Measurements from ENCODE around the gene HSD3B2.
A peak's percentile ranks its signal among the peaks of the same experiment; 100 is the strongest.

HSD3B2 gene

DNA sequence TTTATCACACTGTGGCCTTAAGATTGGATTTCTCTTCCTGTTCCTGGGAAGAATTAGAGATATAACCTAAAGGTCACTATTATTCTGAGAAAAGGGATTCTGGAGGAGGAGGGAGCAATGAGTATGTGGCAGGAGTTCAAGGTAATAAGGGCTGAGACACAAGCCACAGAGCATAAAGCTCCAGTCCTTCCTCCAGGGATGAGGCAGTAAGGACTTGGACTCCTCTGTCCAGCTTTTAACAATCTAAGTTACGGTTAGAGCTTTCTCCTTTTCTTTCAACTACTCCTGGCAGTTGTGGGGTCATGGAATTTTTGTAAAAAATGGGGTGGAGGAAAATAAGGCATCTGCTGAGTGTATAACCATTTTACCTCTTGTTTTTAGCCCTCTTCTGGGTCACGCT lies at the start of gene HSD3B2:
HSD3B2 (plus strand) TSS at position 201 of the 400 bp plus-strand sequence. CDS start 270 bp downstream, outside the sequence.
- DNase-seq (ENCODE audit: low read depth): no peak
- no peak for TF ChIP-seq CTCF (IDR thresholded peaks at IDR 0.05; ENCODE audit: insufficient read depth, low read depth, low read length, missing control alignments)
- no peak within 1 kb of the TSS for H3K4me3 ChIP-seq (ENCODE audit: low read length)

- DNase-seq (ENCODE audit: low read depth): no peak
- no peak overlapping the region for H3K4me3 ChIP-seq (ENCODE audit: low read length)
- TF ChIP-seq CTCF (IDR thresholded peaks at IDR 0.05; ENCODE audit: insufficient read depth, low read depth, low read length, missing control alignments): no peak
Measured at GRCh38 chr1:119366424-119366823, 48.5 kb upstream of the HSD3B2 start.

- peak; percentile 63 for DNase-seq (ENCODE audit: low read depth)
- H3K4me3 ChIP-seq (ENCODE audit: low read length): no peak overlapping the region
- peak; percentile 97 for TF ChIP-seq CTCF (IDR thresholded peaks at IDR 0.05; ENCODE audit: insufficient read depth, low read depth, low read length, missing control alignments)
Measured at GRCh38 chr1:119367432-119368124, 47.4 kb upstream of the HSD3B2 start.

- no peak within 1 kb of the TSS for H3K4me3 ChIP-seq (ENCODE audit: low read length)
- no peak for DNase-seq (ENCODE audit: low read depth)
- no peak for TF ChIP-seq CTCF (IDR thresholded peaks at IDR 0.05; ENCODE audit: insufficient read depth, low read depth, low read length, missing control alignments)
Measured at GRCh38 chr1:119368554-119368953, 46.4 kb upstream of the HSD3B2 start, which contains the start of gene HAO2. TSS of gene HAO2 (plus strand) at chr1:119368785. CDS start at chr1:119381086, 12,301 bp downstream.

- TF ChIP-seq CTCF (IDR thresholded peaks at IDR 0.05; ENCODE audit: insufficient read depth, low read depth, low read length, missing control alignments): no peak
- no peak overlapping the region for H3K4me3 ChIP-seq (ENCODE audit: low read length)
- no peak for DNase-seq (ENCODE audit: low read depth)
Measured at GRCh38 chr1:119370748-119371147, 44.2 kb upstream of the HSD3B2 start.

DNA sequence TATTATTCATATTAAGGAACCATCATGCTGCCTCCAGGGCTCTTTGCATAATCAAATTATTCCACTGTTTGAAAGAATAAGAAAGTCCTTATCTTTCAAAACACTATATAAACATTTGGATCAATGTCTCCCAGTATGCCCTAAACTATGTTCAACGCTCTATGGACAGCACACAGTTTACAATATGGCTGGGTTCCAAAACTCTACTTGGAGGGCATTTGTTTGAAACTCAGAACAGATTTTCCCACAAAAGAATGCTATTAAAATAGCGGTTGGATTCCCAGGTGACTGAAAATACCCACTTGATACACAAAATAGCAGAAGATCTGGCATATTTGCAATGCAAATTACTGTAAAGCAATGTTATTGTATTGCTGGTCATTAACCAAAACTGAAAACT lies 43.1 kb upstream of the HSD3B2 start:
- no peak for DNase-seq (ENCODE audit: low read depth)
- TF ChIP-seq CTCF (IDR thresholded peaks at IDR 0.05; ENCODE audit: insufficient read depth, low read depth, low read length, missing control alignments): no peak
- no peak overlapping the region for H3K4me3 ChIP-seq (ENCODE audit: low read length)

All from epithelial cell of esophagus (primary cell).